PC-9 (cell line): ENCODE results near the gene TMX4.

ENCODE experiments used
- EZH2 ChIP-seq: fragments of 200-600 bp; sonication (generic); IDR thresholded peaks from 2 replicates; pipeline ENCODE4 v1.8.0; 2017; ENCODE audit warnings: antibody characterized with exemption, low read depth
- TF ChIP-seq, protein P1 (sequence below): fragments of 200-600 bp; sonication (generic); conservative IDR thresholded peaks from 2 replicates; pipeline ENCODE4 v1.6.1; 2017; ENCODE audit warnings: mixed run types, antibody characterized with exemption, mild to moderate bottlenecking, moderate library complexity

GRCh38 chr20:8057871-8058270 is 38.3 kb upstream of the TMX4 start:
- TF ChIP-seq, protein P1, sequence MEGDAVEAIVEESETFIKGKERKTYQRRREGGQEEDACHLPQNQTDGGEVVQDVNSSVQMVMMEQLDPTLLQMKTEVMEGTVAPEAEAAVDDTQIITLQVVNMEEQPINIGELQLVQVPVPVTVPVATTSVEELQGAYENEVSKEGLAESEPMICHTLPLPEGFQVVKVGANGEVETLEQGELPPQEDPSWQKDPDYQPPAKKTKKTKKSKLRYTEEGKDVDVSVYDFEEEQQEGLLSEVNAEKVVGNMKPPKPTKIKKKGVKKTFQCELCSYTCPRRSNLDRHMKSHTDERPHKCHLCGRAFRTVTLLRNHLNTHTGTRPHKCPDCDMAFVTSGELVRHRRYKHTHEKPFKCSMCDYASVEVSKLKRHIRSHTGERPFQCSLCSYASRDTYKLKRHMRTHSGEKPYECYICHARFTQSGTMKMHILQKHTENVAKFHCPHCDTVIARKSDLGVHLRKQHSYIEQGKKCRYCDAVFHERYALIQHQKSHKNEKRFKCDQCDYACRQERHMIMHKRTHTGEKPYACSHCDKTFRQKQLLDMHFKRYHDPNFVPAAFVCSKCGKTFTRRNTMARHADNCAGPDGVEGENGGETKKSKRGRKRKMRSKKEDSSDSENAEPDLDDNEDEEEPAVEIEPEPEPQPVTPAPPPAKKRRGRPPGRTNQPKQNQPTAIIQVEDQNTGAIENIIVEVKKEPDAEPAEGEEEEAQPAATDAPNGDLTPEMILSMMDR = no peak
- TF ChIP-seq EZH2 = no peak
